Measurements from ENCODE around the gene FOXO1.

The FOXO1 gene

GRCh38 chr13:40665126-40666044, 1.1 kb downstream of the FOXO1 start:
- DNase-seq: peak; percentile 27

GRCh38 chr13:40664350-40665125, 1.9 kb downstream of the FOXO1 start:
- peak; percentile 46 for DNase-seq

GRCh38 chr13:40664100-40664349, 2.4 kb downstream of the FOXO1 start:
- peak; percentile 55 for DNase-seq

GRCh38 chr13:40662866-40663265, 3.6 kb downstream of the FOXO1 start:
- no peak for DNase-seq

GRCh38 chr13:40661875-40662665, 4.4 kb downstream of the FOXO1 start:
- DNase-seq: no peak

- DNase-seq: no peak
Observed at GRCh38 chr13:40660692-40661091, 5.7 kb downstream of the FOXO1 start.

- no peak for DNase-seq
Observed at GRCh38 chr13:40660141-40660664, 6.2 kb downstream of the FOXO1 start.

GRCh38 chr13:40657951-40658350, 8.5 kb downstream of the FOXO1 start:
- no peak for DNase-seq

- no peak for DNase-seq
Observed at GRCh38 chr13:40657307-40657706, 9.1 kb downstream of the FOXO1 start.

GRCh38 chr13:40656358-40656757, 10.1 kb downstream of the FOXO1 start:
- no peak for DNase-seq

GRCh38 chr13:40653527-40654318, 12.7 kb downstream of the FOXO1 start:
- no peak for DNase-seq

GRCh38 chr13:40652588-40652940, 13.9 kb downstream of the FOXO1 start:
- DNase-seq: no peak

- DNase-seq: no peak
Observed at GRCh38 chr13:40651866-40652587, 14.4 kb downstream of the FOXO1 start.

GRCh38 chr13:40648841-40649240, 17.6 kb downstream of the FOXO1 start:
- no peak for DNase-seq

- no peak for DNase-seq
Observed at GRCh38 chr13:40648040-40648439, 18.4 kb downstream of the FOXO1 start.

- no peak for DNase-seq
Observed at GRCh38 chr13:40644838-40645604, 21.4 kb downstream of the FOXO1 start.

- DNase-seq: no peak
Observed at GRCh38 chr13:40640845-40641458, 25.5 kb downstream of the FOXO1 start.

- no peak for DNase-seq
Observed at GRCh38 chr13:40640202-40640601, 26.2 kb downstream of the FOXO1 start.

GRCh38 chr13:40639221-40639681, 27.2 kb downstream of the FOXO1 start:
- DNase-seq: no peak

GRCh38 chr13:40637643-40638042, 28.8 kb downstream of the FOXO1 start:
- no peak for DNase-seq

Data from activated T-cell treated with anti-CD3 and anti-CD28 coated beads for 4 hours (primary cell).